RWPE2 (cell line): ENCODE results near the gene ZBTB12.

Experiments used
- ATAC-seq: fragments of 200-7000 bp; cut with Tn5 transposase; 3 replicates; pipeline ENCODE4 v1.9.1; 2021; ENCODE audit warnings: low read depth
- DNase-seq: peaks from one replicate; pipeline ENCODE4 v3.0.0-alpha.2; 2020; ENCODE audit warnings: low spot score
- H3K27ac ChIP-seq: fragments of 450-650 bp; 2 replicates; pipeline ENCODE4 v1.5.1; 2017; ENCODE audit warnings: mild to moderate bottlenecking; ENCODE audit not compliant: poor library complexity, severe bottlenecking
- H3K27me3 ChIP-seq: fragments of 250-450 bp; sonication (Bioruptor Pico); 2 replicates; pipeline ENCODE4 v1.5.1; 2021; ENCODE audit warnings: mild to moderate bottlenecking, moderate library complexity; ENCODE audit not compliant: insufficient read depth, poor library complexity, severe bottlenecking
- H3K36me3 ChIP-seq: fragments of 250-450 bp; sonication (Bioruptor Pico); 2 replicates; pipeline ENCODE4 v1.5.1; 2020; ENCODE audit warnings: low read depth, mild to moderate bottlenecking, moderate library complexity
- H3K4me1 ChIP-seq: fragments of 250-450 bp; sonication (Bioruptor Pico); 2 replicates; pipeline ENCODE4 v1.5.1; 2021; ENCODE audit warnings: mild to moderate bottlenecking, moderate library complexity; ENCODE audit not compliant: insufficient read depth, poor library complexity, severe bottlenecking
- H3K4me3 ChIP-seq: fragments of 250-450 bp; sonication (Bioruptor Pico); 2 replicates; pipeline ENCODE4 v1.5.1; 2021; ENCODE audit warnings: mild to moderate bottlenecking, moderate library complexity; ENCODE audit not compliant: severe bottlenecking
- H3K9me3 ChIP-seq: fragments of 250-450 bp; sonication (Bioruptor Pico); 2 replicates; pipeline ENCODE4 v1.5.1; 2021; ENCODE audit warnings: mild to moderate bottlenecking, moderate library complexity; ENCODE audit not compliant: severe bottlenecking
- CTCF ChIP-seq: fragments of 450-650 bp; IDR thresholded peaks from one replicate; pipeline ENCODE4 v1.5.1; 2017; ENCODE audit warnings: mild to moderate bottlenecking, moderate library complexity; ENCODE audit not compliant: poor library complexity, severe bottlenecking

ZBTB12 gene

DNA sequence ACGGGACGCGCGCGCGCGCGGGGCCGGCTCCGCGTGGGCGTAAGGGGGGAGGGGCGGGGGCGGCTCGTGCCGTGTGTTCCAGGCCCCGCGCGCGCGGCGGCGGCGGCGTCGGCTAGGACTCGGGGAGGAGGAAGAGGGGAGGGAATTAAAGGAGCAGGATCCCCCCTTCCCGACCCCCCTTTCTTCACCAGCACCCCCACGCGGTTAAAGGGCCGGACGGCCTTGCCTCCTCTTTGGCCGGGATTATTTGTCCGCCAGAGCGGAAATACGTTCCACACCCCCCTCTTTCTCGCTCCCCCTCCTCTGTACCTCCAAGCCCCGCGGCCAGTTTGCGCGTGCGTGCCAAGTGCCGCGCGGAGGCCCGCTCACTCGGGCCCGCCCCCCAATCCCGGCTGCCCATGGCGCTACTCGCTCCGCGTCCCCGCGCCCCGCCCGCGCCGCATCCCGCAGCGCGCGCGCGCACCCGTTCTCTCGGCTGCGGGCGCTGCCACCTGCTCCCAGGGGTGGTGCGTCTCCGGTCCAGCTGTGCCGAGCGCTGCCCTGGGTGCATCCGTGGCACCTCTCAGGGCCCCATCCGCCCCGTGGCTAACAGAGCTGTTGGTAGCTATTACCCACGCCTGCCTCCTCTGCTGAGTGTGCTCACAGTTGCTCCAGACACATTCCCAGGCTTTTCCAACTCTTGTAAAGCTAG lies at the start of gene ZBTB12:
ZBTB12 (minus strand) TSS at position 134 of the 691 bp plus-strand sequence. CDS start 781 bp downstream, outside the sequence.
- Histone ChIP-seq H3K4me3 (peak within 1 kb of the TSS; percentile 36), H3K9me3 (no peaks in the 10 kb centered on the region), H3K4me1 (peaks cover 4% of the 10 kb centered on the region), H3K36me3 (no peaks in the 10 kb centered on the region), H3K27ac (peak within 1 kb of the TSS; percentile 68), H3K27me3 (no peaks in the 10 kb centered on the region)
- DNase-seq (peak; percentile 91), ATAC-seq (peak; percentile 66)
- no peak for TF ChIP-seq CTCF

DNA sequence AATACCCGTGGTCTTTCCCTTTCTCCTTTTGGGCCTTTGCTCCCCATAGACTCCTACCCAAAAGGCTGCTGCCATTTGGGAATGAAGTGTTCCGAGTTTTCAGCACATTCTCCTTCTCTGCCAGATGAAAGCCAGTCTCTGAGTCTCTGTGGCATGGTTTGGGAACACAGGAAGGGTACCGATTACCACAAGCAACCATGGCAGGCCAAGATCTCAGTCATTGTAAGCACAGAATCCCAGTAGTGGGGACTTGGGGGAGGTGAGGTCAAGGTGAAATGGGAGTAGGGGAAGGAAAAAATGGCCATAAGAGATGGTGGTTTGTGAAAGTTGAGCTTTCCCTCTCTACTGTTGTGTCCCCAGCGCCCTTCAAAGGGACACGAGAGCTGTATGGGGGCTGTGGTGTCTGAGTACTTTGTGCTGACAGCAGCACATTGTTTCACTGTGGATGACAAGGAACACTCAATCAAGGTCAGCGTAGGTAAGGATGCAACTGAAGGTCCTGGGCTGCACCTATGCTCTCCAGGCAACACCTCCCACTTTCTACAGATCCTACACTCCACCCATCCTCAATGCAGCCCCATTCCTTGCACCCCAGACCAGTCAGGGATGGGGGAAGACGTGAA lies 48.2 kb upstream of the ZBTB12 start:
- Histone ChIP-seq H3K27ac (no peak overlapping the region), H3K4me3 (no peak overlapping the region), H3K27me3 (no peaks in the 10 kb centered on the region), H3K9me3 (no peaks in the 10 kb centered on the region), H3K4me1 (peaks cover 10% of the 10 kb centered on the region), H3K36me3 (peaks cover 36% of the 10 kb centered on the region)
- DNase-seq (no peak), ATAC-seq (no peak)
- TF ChIP-seq CTCF = no peak

GRCh38 chr6:31948753-31949413 lies 47.0 kb upstream of the ZBTB12 start:
- no peak overlapping the region for H3K4me3 ChIP-seq
- H3K27me3 ChIP-seq = no peaks in the 10 kb centered on the region
- ATAC-seq (no peak), DNase-seq (no peak)
- peaks cover 10% of the 10 kb centered on the region for H3K4me1 ChIP-seq
- H3K9me3 ChIP-seq = no peaks in the 10 kb centered on the region
- H3K36me3 ChIP-seq = peaks cover 25% of the 10 kb centered on the region
- no peak overlapping the region for H3K27ac ChIP-seq
- no peak for TF ChIP-seq CTCF

GRCh38 chr6:31948306-31948705 lies 46.4 kb upstream of the ZBTB12 start:
- DNase-seq (no peak), ATAC-seq (no peak)
- no peak for TF ChIP-seq CTCF
- Histone ChIP-seq H3K4me1 (peaks cover 10% of the 10 kb centered on the region), H3K4me3 (no peak overlapping the region), H3K27me3 (no peaks in the 10 kb centered on the region), H3K9me3 (no peaks in the 10 kb centered on the region), H3K36me3 (peaks cover 19% of the 10 kb centered on the region), H3K27ac (no peak overlapping the region)
